ENCODE measurements around the gene MYOZ3.

Gene MYOZ3

DNA sequence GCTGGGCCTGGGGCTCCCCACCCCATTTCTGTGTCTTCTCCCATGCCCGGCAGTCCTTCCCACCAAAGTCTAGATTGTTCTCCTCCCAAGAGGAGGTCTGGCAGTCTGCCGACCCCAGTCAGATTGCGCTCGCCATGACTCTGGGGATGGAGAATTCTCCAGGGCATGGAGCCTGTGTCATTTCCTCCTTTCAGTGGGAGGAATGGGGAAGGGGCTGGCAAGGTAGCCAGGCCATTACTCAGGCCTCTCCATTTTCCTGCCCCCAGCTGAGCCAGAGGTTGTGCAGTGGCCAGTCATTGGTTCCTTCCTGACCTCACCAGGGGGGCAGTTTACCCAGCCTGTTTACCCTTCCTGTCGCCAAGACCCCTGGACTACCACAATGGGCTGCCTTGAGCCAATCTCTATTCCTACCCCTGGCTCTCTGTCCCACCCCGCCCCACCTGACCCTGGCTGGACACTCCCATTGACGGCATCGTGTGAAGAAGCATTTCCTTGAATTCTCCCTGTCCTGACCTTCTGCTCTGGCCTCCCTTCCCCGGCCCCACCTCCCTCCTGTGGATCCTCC is 20.0 kb upstream of the MYOZ3 start:
- in situ Hi-C loops (cut with HindIII; ENCODE audit: low sequenced_read_pairs) = no loop called here

DNA sequence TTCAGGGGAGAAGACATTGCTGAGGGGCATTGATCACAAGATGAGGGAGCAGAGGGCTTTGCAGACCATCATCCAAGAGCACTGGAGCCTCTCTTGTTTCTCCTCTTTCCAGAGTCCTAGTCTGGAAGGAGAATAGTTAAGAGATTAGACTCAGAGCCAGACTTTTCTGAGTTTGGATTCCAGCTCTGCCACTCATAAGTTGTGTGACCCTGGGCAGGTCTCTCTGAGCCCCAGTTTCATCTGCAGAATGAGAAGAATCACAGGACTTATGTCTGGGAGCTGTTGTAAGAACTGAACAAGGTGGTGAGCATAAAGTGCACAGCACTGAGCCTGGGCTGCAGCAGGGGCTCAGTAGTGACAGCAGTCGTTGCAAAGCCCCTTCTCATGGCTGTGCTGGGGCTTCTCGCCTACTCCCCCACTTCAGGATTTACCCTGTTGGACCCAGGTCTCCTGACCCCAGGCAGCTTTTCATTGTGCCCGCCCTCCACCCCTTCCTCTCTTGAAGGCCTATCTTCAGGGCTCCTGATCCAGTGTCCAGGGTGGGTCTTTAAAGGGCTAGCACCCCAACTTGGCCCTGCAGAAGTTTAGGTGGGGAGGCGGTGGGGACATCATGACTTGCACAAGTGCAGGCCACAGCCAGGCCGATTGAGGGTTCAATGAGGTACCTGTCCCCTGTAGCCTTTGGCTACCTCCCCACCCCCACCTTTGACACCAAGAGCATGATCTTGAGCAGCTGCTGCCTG is 19.1 kb upstream of the MYOZ3 start:
- in situ Hi-C loops (cut with HindIII; ENCODE audit: low sequenced_read_pairs) = no loop called here

DNA sequence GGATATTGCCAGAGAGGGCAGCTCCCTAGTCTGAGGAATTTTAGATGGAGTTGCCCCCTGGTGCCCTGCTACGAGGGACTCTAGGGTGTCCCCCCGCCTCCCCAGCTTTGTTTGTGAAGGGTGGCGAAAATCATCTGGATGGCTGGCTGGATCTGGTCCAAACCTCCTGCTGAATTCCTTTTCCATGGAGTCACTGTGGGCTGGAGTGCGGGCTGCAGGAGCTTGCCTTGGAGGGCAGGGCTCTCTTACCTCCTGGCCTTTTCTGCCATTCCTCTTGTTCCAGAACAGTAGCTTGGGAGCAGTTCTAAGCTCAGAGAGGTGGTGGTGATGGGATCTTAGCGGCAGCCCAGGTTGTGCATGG is 18.5 kb upstream of the MYOZ3 start:
- in situ Hi-C loops (cut with HindIII; ENCODE audit: low sequenced_read_pairs) = no loop called here

DNA sequence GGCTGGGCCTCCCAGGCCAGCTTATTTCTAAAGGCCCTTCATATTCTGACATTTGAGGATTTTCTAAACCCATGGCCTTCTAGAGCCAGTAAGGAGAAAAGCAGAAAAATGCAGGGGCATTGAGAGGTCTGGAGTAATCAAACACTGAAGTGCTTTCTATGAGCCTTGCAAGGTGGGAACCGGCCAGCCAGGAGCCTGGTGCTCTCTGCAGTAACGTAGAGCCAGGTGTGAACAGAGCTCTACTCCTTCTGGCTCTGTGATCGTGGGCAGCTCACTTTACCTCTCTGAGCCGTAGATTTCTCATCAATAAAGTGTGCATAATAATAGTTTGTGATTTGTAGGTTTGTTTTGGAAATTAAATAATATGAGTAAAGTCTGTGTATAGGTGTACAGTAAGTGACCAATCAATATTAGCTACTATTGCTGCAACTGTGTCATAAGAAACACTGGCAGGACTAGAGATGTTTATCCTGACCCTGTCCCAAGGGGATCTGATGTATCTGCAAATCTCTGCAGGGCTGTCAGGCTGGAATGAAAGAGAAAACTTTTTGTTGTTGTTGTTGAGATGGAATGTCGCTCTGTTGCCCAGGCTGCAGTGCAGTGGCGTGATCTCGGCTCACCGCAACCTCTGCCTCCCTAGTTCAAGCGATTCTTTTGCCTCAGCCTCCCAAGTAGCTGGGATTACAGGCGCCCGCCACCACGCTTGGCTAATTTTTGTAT is 17.9 kb upstream of the MYOZ3 start:
- in situ Hi-C loops (cut with HindIII; ENCODE audit: low sequenced_read_pairs) = no loop called here

DNA sequence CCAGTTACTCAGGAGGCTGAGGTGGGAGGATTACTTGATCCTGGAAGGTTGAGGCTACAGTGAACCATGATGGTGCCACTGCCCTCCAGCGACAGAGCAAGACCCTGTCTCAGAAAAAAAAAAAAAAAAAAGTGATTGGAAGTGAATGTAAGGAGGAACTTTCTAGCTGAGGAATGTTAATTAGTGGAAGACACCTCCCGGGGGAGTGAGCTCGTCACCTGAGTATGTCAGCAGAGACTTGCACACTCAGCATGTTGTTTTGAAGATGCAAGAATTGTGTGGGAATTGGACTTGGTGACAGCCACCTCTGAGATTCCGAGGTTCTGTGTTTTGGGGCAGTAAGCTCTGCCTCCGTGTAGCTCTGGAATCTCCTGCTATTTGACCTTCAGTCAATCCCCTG is 17.0 kb upstream of the MYOZ3 start:
- in situ Hi-C loops (cut with HindIII; ENCODE audit: low sequenced_read_pairs) = no loop called here

DNA sequence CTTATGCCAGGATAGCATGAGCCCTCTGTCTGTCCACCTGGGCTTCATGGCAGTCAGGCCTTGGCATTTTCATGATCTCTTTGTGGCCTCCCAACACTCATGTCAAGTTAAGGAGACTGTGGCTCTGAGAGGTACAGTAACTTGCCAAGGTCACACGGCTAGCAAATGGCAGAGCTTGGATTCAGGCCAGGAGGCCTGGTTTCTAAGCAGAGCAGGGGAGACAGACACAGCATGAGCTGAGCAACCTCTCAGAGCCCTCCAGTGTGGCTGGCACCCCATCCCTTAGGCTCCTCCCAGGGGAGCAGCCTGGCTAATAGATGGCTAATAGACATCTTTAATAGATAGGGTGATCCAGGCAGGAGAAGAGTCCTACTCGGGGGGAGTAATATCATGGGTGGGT is 16.5 kb upstream of the MYOZ3 start:
- in situ Hi-C loops (cut with HindIII; ENCODE audit: low sequenced_read_pairs) = no loop called here

DNA sequence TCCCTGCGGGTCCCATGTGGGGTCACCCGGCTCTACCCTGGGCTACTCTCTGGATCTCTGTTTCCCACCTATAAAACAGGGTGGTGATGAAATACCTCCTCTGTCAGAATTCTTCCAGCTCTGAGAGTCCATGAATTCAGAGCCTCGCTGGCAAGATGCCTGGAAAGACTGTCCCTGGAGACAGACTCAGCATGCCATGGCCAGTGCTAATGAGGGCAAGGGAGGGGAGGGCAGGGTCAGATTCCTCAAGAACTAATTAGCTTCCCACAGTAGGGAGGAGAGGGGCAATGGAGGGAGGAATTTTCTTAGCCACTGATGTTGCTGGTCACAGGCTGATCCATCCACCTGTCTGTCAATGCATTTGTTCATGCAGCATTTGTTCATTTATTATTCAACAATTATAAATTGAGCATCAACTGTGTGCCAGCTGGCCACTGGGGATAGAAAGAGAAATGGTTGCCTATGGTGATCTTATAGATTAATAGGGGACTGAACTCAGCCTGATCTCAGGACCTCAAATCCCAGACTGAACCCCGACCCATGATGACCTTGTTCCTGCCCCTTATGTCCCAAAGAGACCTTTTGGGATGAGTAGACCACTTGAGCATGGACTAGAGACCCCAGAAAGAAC is 15.9 kb upstream of the MYOZ3 start:
- in situ Hi-C loops (cut with HindIII; ENCODE audit: low sequenced_read_pairs) = no loop called here

DNA sequence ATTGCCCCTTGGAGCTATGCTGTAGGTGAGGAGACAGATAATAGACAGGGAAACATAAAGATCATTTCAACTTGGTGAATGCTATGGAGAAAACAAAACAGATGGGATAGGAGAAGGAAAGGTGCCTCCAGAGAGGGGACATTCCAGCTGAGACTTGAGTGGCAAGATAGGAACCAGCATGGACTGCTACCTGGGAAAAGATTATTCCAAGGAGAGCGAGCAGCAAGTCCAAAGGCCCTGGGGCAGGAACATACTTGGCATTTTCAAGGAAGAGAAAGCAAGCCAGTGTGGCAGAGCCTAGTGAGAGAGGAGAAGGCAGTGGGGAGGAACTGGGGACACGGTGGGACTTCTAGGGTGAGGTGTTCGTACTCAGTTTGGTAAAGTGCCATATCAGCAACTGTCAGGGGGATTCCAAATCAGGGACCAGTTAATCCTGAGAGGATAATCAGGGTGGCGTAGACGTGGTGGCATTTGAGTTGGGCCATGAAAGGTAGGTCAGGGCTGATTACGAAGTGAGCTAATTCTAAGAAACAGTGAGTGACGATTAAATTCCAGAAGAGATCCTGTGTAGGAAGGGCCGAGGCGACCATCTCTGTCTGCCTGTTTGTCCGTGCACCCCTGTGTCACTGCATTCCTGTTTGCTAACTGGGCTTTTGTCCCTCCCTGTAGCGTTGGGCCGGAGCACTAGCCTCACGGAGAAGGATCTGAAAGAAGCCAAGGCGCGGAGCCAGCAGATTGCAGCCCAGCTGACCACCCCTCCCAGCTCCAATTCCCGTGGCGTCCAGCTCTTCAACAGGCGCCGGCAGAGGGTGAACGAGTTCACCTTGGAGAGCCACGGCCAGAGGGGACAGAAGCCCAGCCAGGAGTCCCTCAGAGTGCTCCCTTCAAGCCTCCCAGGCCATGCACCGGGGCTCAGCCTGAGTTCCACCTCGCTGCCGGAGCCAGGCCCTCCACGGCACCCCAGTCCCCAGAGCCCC is 13.5 kb upstream of the MYOZ3 start:
- in situ Hi-C loops (cut with HindIII; ENCODE audit: low sequenced_read_pairs) = no loop called here

DNA sequence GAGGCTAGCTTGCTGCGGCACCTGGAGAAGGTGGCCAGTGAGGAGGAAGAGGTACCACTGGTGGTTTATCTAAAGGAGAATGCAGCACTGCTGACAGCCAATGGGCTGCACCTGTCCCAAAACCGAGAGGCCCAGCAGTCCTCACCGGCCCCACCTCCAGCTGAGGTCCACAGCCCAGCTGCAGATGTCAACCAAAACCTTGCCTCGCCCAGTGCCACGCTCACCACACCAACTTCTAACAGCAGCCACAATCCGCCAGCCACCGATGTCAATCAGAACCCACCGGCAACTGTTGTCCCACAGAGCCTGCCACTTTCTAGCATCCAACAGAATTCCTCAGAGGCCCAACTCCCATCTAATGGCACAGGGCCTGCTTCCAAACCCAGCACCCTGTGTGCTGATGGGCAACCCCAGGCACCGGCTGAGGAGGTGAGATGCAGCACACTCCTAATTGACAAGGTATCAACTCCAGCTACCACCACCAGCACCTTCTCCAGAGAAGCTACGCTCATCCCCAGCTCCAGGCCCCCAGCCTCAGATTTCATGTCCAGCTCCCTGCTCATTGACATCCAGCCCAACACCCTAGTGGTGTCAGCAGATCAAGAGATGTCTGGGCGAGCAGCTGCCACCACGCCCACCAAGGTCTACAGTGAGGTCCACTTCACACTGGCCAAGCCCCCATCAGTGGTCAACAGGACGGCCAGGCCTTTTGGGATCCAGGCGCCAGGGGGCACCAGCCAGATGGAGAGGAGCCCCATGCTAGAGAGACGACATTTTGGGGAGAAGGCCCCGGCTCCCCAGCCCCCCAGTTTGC is 12.6 kb upstream of the MYOZ3 start:
- in situ Hi-C loops (cut with HindIII; ENCODE audit: low sequenced_read_pairs) = no loop called here

DNA sequence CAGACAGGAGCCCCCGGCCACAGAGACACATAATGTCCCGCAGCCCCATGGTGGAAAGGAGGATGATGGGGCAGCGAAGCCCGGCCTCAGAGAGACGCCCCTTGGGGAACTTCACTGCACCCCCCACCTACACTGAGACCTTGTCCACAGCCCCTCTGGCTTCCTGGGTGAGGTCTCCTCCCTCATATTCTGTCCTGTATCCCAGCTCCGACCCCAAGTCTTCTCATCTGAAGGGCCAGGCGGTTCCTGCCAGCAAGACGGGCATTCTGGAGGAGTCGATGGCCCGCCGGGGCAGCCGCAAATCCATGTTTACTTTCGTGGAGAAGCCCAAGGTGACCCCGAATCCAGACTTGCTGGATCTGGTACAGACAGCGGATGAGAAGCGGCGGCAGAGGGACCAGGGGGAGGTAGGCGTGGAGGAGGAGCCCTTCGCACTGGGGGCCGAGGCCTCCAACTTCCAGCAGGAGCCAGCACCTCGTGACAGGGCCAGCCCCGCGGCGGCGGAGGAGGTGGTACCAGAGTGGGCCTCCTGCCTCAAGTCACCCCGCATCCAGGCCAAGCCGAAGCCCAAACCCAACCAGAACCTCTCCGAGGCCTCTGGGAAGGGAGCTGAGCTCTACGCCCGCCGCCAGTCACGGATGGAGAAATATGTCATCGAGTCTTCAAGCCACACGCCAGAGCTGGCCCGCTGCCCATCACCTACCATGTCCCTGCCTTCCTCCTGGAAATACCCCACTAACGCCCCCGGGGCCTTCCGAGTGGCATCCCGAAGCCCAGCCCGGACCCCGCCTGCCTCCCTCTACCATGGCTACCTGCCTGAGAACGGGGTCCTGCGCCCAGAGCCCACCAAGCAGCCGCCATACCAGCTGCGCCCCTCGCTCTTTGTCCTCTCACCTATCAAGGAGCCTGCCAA is 11.7 kb upstream of the MYOZ3 start:
- in situ Hi-C loops (cut with HindIII; ENCODE audit: low sequenced_read_pairs) = loop anchor here (25.0 kb wide), 1 partner anchor 187 kb away; no protein-coding TSS in a partner anchor

DNA sequence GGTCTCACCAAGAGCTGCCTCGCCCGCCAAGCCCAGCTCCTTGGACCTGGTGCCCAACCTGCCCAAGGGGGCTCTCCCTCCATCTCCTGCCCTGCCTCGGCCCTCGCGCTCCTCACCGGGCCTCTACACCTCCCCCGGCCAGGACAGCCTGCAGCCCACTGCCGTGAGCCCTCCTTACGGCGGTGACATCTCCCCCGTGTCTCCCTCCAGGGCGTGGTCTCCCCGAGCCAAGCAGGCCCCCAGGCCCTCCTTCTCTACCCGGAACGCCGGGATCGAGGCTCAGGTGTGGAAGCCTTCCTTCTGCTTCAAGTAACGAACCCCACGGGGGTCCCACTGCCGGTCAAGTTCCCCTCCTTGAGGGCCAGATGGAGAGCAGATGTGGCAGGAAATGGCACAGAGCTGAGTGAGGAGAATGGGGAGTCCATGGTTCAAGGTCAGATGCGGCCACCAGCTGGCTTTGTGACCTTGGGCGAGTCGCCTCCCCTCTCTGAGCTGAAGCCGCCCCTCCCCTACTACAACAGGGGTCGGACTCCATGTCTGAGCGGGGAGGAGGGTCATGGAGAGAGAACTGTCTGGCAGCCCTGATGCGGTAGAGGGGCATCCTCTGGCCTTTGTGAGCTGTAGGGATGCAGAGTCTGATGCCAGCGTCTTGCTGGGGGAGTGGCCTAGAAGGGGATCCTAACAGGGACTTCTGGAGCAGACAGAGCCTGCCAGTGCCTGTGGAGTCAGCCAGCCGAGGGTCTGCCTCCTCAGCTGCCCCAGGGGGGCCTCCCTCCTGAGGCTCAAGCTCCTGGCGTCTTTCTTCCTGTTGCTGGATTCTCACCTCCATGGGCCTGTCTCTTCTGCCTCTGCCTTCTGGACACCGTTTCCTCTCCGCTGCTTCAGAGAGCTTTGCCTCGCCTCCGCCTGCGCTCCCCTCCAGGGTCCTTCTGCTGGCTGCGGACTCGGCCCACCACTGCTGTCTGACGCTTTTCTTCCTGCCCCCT is 10.7 kb upstream of the MYOZ3 start:
- in situ Hi-C loops (cut with HindIII; ENCODE audit: low sequenced_read_pairs) = loop anchor here (25.0 kb wide), 1 partner anchor 188 kb away; no protein-coding TSS in a partner anchor

DNA sequence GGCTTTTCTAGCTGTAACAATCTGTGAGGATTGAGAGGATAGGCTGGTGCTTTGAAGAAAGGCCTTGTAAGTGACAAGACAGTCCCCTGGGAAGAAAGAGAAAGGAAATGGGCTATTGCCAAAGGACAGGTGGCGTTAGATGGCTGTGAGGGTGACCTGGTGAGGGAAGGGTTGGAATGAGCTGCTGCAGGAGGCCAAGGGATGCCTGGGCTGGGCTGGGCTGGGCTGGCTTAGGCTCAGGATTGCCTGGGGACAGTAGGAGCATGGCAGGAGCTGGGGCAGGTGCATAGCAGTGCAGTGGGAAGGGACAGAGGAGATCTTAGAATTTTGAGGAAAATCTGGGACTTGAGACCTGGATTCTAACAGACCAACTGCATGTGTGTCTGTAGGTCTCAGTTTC is 9.7 kb upstream of the MYOZ3 start:
- in situ Hi-C loops (cut with HindIII; ENCODE audit: low sequenced_read_pairs) = loop anchor here (25.0 kb wide), 1 partner anchor 189 kb away; no protein-coding TSS in a partner anchor

DNA sequence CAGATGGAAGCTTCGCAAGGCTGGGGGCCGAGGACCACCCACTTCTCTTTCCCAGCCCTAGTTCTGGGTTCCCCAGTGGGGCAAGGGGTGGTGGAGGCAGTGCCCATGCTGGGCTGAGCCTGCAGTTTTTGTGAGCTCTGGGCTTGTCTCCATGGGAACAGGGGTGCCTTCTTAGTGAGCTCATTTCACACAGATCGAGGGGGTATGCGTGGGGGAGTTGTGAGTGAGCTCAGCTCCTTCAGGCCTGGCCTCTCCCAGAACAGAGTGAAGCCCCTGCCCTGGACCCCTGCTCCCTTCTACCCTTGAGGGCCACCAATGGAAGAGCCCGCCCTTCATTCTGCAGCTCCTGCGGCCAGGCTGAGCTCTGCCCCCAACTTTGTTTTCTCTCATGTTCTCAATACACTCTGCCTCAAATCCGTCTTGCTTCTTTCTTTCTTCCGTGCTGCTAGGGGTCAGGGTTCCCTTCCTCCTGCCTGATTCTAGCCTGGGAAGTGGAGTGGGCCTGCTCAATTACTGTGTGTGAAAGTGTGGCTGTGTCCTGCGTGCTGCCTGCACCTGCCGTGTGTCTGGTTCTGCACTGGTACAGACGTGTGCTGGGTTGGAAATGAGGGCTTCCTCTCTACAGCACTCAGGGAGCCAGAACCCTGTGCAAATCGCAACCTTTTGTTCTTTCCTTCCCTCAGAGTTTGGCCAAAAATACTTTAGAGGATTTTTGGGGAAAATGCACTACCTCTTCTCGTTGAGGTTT is 9.0 kb upstream of the MYOZ3 start:
- in situ Hi-C loops (cut with HindIII; ENCODE audit: low sequenced_read_pairs) = loop anchor here (25.0 kb wide), 1 partner anchor 190 kb away; no protein-coding TSS in a partner anchor

DNA sequence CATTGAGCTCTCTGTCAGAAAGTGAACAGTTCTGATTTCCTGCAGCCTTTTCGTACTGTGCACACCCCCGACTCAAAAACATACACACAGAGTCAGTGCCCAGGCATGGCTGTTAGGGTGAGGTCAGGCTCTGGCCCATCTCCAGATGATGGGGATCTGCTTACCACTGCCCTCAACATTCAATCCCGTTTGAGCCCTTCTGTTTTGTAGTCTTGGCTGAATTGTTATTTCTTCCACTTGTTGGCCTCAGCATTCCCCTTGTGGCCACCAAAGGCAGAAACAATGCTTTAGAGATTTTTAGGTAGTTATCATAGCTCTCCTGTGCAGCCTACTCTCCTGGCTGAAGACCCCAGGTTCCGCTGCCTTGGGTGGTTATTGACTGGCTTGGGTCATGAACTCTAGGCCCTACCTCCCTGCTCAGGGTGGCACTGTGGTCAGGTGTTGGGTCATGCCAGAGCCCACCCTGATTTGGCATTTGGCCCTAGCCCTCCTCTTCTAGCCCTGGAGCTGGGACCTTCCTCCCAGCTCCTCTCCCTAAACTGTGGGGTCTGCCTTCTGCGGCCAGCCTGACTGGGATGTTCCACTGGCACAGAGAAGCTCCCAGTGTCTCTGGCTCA is 7.8 kb upstream of the MYOZ3 start:
- in situ Hi-C loops (cut with HindIII; ENCODE audit: low sequenced_read_pairs) = loop anchor here (25.0 kb wide), 1 partner anchor 191 kb away; no protein-coding TSS in a partner anchor

DNA sequence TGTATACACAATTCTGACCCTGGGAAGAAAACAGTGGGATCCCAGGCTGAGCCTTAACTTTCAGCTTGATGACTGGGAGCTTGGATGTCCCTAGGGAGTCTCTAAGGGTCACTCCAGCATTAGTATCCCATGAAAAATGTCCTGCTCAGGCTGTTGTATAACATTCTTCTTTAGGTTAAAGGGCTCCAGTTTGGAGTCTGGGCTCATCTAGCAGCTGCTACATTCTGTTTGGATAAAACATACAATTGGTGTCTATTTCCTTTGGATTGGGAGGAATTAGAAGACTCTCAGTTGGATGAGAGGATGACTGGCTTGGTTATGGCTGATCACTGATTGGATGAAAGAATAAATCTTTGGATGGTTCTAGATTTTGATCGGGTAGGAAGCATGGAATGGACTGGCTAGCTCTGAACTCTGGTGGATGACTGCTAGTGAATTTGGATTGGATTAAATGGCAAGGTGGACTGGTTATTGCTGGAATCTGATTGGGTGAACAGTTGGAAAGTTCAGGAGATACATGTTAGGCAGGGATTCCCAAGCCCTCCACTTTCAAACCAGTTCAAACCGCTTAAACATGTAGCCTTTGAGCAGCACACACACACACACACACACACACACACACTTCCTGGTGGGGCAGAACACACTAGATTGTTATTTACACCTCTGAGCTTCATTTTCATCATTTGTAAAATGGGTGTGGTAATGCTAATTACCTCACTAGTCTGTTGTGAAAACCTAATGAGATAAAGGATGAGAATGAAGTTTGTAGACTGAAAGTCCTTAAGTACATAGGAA is 7.1 kb upstream of the MYOZ3 start:
- in situ Hi-C loops (cut with HindIII; ENCODE audit: low sequenced_read_pairs) = loop anchor here (25.0 kb wide), 1 partner anchor 192 kb away; no protein-coding TSS in a partner anchor
